Stimulated activated CD8-positive, alpha-beta memory T cell treated with anti-CD3 and anti-CD28 coated beads, Interleukin-7, amount 100 ng/mL, for 1 hour (primary cell): ENCODE data around the gene ZNF768.
A peak's percentile ranks its signal among the peaks of the same experiment; 100 is the strongest.
"Not testable (repeated sequence)": the region's sequence is repeated elsewhere in the genome, so short reads cannot be mapped to it uniquely, and the experiment has no call there.

ENCODE experiments used
- DNase-seq, 2 donors: peaks; one replicate each; pipeline ENCODE4 v3.0.0-alpha.2; 2020; ENCODE audit warnings: low read depth in 2 of 2

Gene ZNF768

DNA sequence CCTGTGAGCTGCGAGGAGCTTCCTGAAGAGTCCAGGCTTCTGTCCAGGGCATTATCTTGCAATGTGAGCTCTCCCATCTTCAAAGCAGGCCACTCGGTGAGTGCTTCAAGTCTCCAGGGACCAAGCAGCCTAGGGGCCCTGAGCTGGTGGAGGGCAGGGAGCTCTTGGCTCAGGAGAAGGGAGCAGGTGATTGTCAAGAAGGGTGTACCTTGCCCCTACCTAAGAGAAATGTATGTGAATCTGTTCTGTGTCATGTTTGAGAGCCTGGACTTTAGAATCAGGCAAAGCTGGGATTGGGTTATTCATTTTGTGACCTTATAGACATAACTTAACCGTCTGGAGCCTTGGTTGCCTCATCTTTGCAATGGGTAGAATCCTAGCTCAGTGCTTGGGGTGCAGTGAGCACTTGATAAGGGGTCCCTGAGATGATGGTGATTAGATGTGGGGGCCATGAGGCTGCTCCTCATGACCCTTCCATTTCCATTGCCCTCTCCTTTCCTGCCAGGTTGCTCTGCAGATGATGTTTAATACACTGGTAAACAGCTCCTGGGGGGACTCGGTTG, 15.9 kb downstream of the ZNF768 start:
- DNase-seq, result no peak

DNA sequence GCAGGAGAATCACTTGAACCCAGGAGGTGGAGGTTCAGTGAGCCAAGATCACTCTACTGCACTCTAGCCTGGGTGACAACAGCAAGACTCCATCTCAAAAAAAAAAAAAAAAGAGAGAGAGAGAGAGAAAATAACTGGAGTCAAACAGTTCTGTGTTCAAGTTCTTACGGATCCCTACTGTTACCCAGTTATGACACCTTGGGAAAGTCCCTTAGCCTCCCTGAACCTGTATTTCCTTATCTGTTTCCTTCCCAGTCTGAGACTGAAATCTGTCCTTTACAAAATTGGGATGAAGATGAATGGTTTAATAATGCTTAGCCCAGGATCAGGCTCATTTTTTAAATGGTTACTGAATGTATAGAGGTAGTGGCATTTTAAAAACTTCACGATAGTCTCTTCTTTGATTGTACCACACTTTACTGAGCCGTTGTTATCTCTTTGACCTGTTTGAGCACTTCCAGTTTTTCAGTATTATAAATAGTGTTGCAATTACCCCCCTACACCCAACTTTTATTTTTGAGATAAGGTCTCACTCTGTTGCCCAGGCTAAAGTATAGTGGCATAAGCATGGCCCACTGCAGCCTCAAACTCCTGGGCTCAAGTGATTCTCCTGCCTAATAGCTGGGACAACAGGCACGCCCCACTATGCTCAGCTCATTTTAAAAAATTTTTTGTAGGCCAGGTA, 17.1 kb downstream of the ZNF768 start:
- DNase-seq, result no peak

DNA sequence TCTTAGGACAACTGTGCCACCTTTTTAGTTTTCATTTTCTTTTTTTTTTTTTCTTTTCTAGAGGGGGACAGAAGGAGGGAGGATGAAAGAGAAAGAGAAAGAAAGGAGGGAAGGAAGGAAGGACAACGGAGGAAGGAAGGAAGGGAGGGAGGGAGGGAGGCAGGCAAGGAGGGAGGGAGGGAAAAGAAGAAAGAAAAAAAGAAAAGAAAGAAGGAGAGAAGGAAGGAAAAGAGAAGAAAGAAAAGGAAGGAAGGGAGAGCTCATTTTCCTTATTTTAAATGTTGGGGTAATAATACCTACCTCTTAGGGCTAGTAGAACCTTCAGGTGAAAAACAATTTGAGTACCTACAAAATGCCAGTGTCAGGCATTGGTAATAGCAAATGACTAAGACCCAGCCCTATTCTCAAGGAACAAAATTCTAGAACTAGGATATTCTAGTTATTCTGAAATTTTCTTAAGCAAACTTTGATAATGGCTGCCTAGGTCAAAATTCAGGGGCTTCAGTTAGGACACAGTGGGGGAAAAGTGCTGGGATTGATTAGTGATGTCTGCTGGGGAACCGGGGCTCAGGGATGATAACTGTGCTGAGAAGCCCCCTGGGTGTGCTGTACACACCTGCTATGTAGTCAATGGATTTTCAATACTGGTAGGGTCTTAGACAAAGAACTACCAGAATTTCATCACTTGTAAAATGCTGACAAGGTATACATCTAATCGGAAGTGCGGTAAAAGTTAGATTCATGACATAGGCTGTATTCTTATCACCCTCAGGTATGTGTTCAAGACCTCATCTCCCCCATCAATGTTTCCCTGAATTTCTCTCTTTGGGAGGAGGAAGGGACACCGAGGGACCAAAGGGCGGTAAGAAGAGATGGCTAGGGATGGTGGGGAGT, 22.7 kb downstream of the ZNF768 start:
- DNase-seq, result no peak

DNA sequence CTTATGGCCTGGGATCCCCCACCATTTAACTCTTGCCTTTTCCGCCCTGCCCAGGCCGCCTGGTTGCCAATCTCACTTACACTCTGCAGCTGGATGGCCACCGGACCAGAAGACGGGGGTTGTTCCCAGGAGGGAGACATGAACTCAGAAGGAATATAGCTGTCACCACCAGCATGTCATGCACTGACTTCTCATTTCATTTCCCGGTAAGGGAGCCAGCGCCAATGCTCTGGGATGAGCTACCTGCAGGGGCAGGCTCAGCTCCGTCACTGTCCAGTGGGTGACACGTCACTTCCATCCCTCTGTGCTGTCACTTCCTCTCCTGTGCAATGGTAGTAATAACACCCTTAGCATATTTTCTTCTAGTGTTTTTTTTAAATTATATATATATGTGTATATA, 27.1 kb downstream of the ZNF768 start:
- no peak for DNase-seq

DNA sequence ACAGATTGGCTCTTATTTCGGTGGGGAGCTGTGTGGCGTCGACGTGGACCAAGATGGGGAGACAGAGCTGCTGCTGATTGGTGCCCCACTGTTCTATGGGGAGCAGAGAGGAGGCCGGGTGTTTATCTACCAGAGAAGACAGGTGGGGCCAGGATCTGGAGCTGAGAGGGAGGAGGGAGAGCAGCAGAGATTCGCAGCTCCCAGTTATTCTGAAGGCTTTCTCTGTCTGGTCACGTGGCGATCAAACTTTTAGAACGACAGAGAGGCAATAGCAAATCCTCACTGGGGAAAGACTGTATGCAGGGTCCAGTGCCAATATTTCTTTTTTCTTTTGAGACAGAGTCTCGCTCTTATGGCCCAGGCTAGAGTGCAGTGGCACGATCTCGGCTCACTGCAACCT, 31.7 kb downstream of the ZNF768 start:
- DNase-seq, result no peak

DNA sequence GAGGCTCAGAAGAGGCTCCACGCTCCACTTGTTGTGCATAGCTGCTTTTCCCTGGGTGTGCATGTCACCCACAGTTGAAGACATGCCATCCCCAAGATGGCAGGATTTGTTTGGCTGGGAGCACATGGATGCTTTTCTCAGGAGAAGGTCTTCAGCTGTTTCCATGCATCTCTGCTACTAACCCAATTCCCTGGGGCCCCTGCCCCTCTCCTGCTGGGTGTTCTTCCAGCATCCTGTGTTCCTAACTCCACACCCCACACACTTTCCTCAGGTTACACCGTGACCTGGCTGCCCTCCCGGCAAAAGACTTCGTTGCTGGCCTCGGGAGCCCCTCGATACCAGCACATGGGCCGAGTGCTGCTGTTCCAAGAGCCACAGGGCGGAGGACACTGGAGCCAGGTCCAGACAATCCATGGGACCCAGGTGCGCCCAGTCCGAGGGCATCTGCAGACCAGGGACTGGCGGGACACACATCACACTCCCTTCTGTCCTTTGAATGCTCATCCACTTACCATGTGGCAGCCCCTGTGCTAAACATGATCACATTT, 32.4 kb downstream of the ZNF768 start:
- no peak for DNase-seq

DNA sequence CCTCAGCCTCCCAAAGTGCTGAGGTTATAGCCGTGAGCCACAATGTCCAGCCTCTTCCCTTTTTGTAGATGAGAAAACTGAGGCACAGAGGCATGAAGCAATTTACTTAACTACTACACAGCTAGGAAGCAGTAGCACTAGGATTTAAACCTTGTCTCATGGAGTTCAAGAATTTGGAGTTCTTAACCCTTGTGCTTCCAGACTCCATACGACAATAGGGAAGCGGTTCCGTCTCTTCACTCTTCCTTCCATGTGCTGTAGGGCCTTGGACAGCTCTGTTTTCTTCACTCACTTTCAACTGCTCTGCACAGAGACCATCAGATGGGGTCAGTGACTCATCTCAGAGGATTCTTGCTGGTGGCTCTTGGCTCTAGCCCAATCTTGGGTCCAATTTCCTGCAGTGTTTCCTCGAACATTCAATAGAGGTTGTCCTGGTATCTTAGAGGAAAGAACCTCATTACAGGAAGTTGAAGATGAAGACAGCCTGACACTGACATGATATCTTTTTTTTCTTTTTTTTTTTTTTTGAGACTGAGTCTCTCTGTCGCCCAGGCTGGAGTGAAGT, 34.5 kb downstream of the ZNF768 start:
- DNase-seq, result peak in 1 of 2 donors; percentile 14

DNA sequence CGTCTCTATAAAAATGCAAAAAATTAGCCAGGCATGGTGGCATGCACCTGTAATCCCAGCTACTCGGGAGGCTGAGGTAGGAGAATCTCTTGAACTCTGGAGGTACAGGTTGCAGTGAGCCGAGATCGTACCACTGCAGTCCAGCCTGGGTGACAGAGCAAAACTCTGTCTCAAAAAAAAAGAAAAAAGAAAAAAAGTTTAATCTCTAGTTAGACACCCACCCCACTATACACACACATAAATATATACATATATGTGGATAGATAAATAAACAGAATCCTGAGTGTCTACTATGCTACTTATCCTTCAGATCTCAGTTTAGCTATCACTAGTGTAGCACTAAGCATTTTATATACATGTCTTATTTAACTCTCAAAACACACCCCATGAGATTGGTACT, 35.1 kb downstream of the ZNF768 start:
- no peak for DNase-seq

DNA sequence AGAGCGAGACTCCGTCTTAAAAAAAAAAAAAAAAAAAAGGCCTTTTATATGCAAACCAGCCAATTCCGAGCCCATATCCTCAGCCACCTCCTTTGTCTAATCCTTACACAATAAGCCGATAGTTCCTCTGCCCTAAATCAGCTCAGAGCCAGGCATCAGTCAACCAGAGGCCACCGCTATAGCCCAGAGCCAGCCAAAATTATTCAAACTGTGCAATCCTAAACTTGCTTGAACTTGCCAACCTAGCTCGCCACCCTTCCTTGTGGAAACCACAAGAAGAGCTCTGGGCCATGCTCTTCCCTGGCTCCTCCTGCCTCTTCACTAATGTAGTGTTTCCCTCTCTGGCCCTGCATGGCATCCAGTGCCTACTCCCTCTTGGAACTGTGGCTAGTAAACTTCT, 36.2 kb downstream of the ZNF768 start:
- no peak for DNase-seq

DNA sequence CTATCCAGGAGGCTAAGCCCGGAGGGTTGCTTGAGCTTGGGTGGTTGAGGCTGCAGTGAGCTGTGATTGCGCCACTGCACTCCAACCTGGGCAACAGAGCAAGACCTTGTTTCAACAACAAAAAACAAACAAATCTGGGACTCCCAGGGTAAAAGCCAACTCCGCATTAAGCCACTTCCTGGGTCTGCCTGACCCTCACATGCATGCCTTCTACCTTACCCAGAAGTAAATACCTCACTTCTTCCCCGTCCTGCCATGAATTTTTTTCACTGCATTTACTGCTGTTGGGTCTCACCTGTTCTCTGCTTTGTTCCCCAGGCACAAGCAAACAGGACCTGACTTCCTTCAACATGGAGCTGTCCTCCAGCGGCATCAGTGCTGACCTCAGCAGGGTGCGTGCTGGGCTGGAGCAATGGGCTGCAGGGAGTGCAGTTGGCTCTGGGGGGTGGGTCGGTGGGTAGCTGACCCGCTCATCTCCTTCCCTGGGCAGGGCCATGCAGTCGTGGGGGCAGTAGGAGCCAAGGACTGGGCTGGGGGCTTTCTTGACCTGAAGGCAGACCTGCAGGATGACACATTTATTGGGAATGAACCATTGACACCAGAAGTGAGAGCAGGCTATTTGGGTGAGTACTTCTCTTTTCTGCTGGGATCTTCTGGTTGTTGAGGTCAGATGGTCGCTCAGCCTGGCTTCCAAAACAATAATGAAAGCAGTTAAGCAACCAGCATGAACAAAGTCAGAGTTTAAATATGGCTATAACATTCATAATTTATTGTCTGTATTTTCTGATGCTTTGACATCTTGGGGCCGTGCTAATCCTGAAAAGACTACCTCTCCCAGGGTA, 37.4 kb downstream of the ZNF768 start:
- DNase-seq, result no peak

DNA sequence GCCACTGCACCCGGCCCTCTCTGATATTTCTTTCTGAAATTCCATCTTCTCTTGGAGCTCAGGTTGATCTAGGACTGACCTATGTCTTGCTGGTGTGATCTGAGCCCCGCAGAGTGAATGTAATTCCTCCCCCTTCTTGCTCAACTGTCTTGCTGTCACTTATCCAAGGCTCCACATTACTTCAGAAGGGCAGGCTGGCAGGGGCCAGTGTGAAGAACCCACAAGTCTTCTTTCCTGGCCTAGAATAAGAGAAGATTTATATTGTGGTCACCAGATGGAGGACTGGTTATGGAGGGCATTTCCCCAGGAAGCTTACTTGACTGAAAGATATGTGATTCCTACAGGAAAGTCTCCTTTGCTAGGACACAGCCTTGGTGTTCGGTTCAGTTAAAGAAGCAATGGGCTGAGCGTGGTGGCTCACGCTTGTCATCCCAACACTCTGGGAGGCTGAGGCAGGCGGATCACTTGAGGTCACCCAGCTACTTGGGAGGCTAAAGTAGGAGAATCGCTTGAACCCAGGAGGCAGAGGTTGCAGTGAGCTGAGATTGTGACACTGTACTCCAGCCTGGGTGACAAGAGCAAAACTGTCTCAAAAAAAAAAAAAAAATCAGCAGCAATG, 40.4 kb downstream of the ZNF768 start:
- no peak for DNase-seq

DNA sequence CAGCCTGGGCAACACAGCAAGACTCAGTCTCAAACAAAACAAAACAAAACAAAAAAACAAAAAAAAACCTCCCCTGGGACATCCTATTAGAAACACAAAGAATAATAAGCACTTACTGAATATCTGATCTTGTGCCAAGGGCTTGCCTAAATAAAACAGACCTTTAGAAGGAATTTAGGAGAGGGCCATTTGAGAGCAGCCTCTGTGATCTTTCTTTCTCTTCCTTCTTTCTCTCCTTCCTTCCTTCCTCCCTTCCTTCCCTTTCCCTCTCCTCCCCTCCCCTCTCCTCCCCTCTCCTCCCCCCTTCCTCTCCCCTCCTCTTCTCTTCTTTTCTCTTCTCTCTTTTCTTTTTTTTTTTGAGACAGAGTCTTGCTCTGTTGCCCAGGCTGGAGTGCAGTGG, 41.5 kb downstream of the ZNF768 start:
- no peak for DNase-seq

DNA sequence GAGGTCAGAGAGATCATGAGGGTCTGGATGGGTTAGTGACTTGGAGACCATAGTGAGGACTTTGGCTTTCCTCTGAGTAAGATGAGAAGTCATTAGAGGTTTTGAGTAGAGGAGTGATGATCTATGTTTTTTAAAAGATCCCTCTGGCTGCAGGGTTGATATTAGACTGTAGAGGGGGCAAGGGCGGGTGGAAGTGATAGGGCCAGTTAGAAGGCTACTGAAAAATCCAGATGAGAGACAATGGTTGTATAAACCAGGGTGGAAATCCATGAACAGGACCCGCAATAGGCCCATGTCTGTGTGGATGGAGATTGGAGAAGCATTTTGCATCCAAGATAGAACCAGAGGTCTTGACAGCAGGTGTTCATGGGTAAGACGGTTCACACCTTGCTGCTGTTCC, 44.0 kb downstream of the ZNF768 start:
- DNase-seq, result no peak

DNA sequence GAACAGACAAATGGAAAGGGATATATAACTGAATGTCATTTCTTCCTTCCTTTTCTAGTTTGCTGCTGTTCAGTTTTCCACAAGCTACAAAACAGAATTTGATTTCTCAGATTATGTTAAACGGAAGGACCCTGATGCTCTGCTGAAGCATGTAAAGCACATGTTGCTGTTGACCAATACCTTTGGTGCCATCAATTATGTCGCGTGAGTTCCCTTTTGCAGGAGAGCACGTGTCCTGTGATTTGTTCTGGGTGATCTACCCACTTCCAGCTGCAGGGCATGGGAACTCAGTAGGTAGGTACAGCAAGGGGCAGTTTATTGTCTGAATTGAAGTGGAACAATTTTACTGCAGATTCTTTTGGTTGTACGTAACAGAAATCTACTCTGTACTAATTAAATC, 45.0 kb downstream of the ZNF768 start:
- DNase-seq, result no peak

DNA sequence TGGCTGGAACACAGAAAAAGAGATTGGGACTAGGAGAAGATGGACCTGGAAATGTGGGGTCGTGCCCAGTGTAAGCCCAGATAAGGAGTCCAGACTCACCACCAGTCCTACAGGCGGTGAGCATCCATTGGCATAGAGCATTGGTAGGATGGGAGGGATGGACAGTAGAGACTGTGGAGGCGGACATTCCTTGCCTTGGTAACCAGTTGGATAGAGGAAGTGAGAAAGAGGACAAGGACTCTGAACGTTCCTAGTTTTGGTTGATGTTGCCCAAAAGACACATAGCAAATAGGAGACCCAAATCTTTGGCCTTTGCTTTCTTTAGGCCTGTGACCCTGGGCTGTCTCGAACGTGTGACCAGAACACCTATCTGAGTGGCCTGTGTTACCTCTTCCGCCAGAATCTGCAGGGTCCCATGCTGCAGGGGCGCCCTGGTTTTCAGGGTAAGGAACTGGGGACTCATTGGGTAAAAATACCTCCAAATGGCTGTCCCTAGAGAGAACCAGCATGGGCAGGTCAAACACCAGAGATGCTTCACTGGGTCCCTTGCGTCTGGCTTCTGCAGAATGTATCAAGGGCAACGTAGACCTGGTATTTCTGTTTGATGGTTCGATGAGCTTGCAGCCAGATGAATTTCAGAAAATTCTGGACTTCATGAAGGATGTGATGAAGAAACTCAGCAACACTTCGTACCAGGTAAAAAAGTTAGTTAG, 47.4 kb downstream of the ZNF768 start:
- DNase-seq, result no peak

DNA sequence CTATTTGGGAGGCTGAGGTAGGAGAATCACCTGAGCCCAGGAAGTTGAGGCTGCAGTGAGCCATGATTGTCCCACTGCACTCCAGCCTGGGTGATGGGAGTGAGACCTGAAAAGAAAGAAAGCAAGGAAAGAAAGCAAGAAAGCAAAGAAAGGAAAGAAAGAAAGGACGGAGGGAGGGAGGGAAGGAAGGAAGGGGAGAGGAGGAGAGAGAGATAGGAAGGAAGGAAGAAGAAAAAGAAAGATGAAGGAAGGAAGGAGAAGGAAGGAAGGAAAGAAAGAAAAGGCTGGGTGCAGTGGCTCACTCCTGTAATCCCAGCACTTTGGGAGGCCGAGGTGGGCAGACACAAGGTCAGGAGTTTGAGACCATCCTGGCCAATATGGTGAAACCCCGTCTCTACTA, 48.6 kb downstream of the ZNF768 start:
- not testable (repeated sequence) for DNase-seq

DNA sequence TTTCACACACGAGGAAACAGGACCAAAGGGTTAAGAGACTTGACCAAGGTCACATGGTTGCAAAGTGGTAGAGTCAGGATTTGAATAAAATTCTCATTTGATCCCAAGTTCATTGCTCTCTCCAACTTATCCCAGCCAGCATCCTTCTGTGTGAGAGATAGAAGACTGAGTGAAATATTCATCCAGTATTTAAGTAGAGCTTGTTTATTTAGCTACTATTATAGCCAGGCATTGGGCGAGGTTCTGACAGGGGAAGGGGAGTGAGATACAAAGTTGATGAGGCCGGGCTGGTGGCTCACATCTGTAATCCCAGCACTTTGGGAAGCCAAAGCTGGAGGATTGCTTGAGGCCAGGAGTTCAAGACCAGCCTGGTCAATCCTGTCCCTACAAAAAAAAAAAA, 49.4 kb downstream of the ZNF768 start:
- no peak for DNase-seq

DNA sequence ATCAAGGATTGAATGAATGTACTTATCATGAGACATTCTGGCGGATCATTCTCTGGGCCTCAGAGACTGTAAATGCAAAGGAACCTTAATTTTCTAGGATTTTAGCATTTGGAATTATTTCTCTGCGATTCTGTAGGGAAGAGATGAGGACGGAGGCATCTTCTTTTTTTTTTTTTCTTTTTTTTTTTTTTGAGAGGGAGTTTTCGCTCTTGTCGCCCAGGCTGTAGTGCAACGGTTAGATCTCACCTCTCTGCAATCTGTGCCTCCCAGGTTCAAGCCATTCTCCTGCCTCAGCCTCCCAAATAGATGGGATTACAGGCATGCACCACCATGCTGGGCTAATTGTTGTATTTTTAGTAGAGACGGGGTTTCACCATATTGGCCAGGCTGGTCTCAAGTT, 51.7 kb downstream of the ZNF768 start:
- no peak for DNase-seq

DNA sequence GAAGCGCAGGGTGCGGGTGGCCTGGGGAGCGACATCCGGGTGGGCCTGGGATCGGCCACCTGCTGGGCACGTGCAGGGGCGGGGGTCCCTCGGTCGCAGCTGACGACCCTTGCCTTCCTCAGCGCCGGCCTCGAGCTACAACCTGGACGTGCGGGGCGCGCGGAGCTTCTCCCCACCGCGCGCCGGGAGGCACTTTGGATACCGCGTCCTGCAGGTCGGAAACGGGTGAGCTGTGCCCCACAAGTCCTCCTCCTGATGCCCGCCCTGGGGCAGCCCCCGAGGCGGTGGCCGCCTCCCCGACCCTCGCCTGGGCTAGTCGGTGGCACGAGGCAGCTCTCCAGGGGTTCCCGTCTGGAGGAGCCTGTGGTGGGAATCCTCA, 52.3 kb downstream of the ZNF768 start:
- no peak for DNase-seq
